Neural progenitor cell (in vitro differentiated cells): ENCODE data around the gene BBS10. TPM values are rescaled to one million over a fixed set of nuclear protein-coding genes. Genes with fewer than 3 reads are reported as not detected.

Source experiments
- DNase-seq: peaks from one replicate; pipeline ENCODE4 v3.0.0-alpha.2; 2016; ENCODE audit warnings: low spot score
- H2AFZ ChIP-seq: fragments of 200-600 bp; sonication (generic); replicated peaks from 2 replicates; pipeline ENCODE4 v1.6.1; 2016; ENCODE audit warnings: antibody characterized with exemption
- H3F3A ChIP-seq: fragments of 200-600 bp; sonication (generic); 2 replicates; pipeline ENCODE4 v1.6.1; 2016; ENCODE audit warnings: antibody characterized with exemption, low read depth
- H3K27ac ChIP-seq: fragments of 200-600 bp; sonication (generic); 2 replicates; pipeline ENCODE4 v1.5.1; 2016; ENCODE audit warnings: mild to moderate bottlenecking
- H3K27me3 ChIP-seq: fragments of 200-600 bp; sonication (generic); 2 replicates; pipeline ENCODE4 v1.6.1; 2016; ENCODE audit warnings: mild to moderate bottlenecking, moderate library complexity
- H3K36me3 ChIP-seq: fragments of 200-600 bp; sonication (generic); 2 replicates; pipeline ENCODE4 v1.5.1; 2016
- H3K4me1 ChIP-seq: fragments of 200-600 bp; sonication (generic); 2 replicates; pipeline ENCODE4 v1.6.1; 2016; ENCODE audit warnings: mixed run types
- H3K4me2 ChIP-seq: fragments of 200-600 bp; sonication (generic); 2 replicates; pipeline ENCODE4 v1.6.1; 2016
- H3K4me3 ChIP-seq: fragments of 200-600 bp; sonication (generic); 2 replicates; pipeline ENCODE4 v1.5.1; 2016
- H3K79me2 ChIP-seq: fragments of 200-600 bp; sonication (generic); 2 replicates; pipeline ENCODE4 v1.6.1; 2016; ENCODE audit warnings: low read depth
- H3K9ac ChIP-seq: fragments of 200-600 bp; sonication (generic); 2 replicates; pipeline ENCODE4 v1.6.1; 2016
- H3K9me3 ChIP-seq: fragments of 200-600 bp; sonication (generic); 2 replicates; pipeline ENCODE4 v1.5.1; 2016; ENCODE audit warnings: low read depth
- H4K20me1 ChIP-seq: fragments of 200-600 bp; sonication (generic); 2 replicates; pipeline ENCODE4 v1.6.1; 2016; ENCODE audit warnings: low read depth
- H3K27ac Mint-ChIP-seq: 3 replicates; pipeline ENCODE4 v1.8.0; 2021; ENCODE audit warnings: mixed read lengths
- H3K27me3 Mint-ChIP-seq: 2 replicates; pipeline ENCODE4 v1.8.0; 2022; ENCODE audit warnings: low read depth, mild to moderate bottlenecking, inconsistent platforms, moderate library complexity, mixed read lengths; ENCODE audit not compliant: insufficient read depth
- H3K36me3 Mint-ChIP-seq: 3 replicates; pipeline ENCODE4 v1.8.0; 2021; ENCODE audit warnings: mixed read lengths
- H3K4me1 Mint-ChIP-seq: 3 replicates; pipeline ENCODE4 v1.8.0; 2021; ENCODE audit warnings: mixed read lengths
- H3K4me3 Mint-ChIP-seq: 3 replicates; pipeline ENCODE4 v1.8.0; 2021; ENCODE audit warnings: mild to moderate bottlenecking, moderate library complexity, mixed read lengths
- H3K9me3 Mint-ChIP-seq: 3 replicates; pipeline ENCODE4 v1.8.0; 2020; ENCODE audit warnings: mixed read lengths
- EZH2 ChIP-seq: fragments of 200-600 bp; sonication (generic); IDR thresholded peaks from 2 replicates; pipeline ENCODE4 v1.6.1; 2017; ENCODE audit warnings: antibody characterized with exemption, mild to moderate bottlenecking, moderate library complexity
- EZH2phosphoT487 ChIP-seq: fragments of 200-600 bp; sonication (generic); IDR thresholded peaks from 2 replicates; pipeline ENCODE4 v1.6.1; 2017; ENCODE audit warnings: antibody characterized with exemption
- total RNA-seq: library from RNA; depleted of rRNA; stranded (reverse); fragments of >200 nt; gene quantifications from 2 replicates; pipeline ENCODE4 v1.2.3, GENCODE V29; 2015; ENCODE audit warnings: low replicate concordance
- TF ChIP-seq, protein P1 (sequence below): fragments of 200-600 bp; sonication (generic); IDR thresholded peaks from 2 replicates; pipeline ENCODE4 v1.5.1; 2017; ENCODE audit warnings: antibody characterized with exemption, mild to moderate bottlenecking

BBS10 gene
- total RNA-seq, 1 donor from 2014 or later, result 32.7 TPM

DNA sequence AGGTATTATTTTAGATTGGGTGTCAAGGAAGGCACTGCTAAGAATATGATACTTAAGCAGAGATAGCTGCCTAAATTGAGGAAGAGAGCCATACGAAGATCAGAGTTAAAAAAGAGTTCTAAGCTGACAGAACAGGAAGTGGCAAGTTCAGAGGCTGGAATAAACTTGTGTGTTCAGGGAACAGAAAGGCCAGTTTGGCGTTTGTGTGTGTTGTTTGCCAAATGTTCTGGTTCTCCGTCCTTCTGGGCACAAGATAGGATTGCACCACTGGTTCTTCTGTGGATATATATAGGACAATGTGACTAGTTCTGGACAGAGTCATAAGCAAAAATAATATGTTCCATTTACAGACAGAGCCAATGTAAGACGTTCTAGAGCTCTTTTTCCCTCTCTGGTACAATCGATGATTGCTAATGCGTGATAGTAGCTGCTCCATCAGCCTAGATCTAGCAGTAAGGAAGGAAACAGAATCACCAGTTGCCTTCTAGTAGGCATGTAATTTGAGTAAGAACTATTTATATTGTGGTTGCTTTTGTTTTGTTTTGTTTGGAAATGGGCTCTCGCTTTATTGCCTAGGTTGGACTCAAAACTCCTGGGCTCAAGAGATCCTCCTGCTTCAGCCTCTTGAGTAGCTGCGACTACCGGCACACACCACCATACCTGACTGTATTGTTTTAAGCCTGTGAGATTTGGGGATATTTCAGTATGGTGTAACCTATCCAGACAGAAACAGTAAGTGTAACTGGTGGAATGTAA lies 7.4 kb downstream of the BBS10 start:
- Histone ChIP-seq H4K20me1 (no peaks in the 10 kb centered on the region), H3K9me3 (no peaks in the 10 kb centered on the region), H3K4me1 (no peaks in the 10 kb centered on the region), H2AFZ (no peak overlapping the region), H3K4me2 (no peak overlapping the region), H3K9ac (no peak overlapping the region), H3K4me3 (no peak overlapping the region), H3F3A (no peaks in the 10 kb centered on the region), H3K36me3 (no peaks in the 10 kb centered on the region), H3K27ac (no peak overlapping the region), H3K79me2 (peaks cover 16% of the 10 kb centered on the region), H3K27me3 (no peaks in the 10 kb centered on the region)
- no peak for DNase-seq
- Mint-ChIP-seq H3K4me1 (no peaks in the 10 kb centered on the region), H3K27me3 (no peaks in the 10 kb centered on the region), H3K4me3 (no peak overlapping the region), H3K9me3 (no peaks in the 10 kb centered on the region), H3K36me3 (no peaks in the 10 kb centered on the region), H3K27ac (no peak overlapping the region)
- TF ChIP-seq EZH2phosphoT487 (no peak), EZH2 (no peak)
- TF ChIP-seq, protein P1, sequence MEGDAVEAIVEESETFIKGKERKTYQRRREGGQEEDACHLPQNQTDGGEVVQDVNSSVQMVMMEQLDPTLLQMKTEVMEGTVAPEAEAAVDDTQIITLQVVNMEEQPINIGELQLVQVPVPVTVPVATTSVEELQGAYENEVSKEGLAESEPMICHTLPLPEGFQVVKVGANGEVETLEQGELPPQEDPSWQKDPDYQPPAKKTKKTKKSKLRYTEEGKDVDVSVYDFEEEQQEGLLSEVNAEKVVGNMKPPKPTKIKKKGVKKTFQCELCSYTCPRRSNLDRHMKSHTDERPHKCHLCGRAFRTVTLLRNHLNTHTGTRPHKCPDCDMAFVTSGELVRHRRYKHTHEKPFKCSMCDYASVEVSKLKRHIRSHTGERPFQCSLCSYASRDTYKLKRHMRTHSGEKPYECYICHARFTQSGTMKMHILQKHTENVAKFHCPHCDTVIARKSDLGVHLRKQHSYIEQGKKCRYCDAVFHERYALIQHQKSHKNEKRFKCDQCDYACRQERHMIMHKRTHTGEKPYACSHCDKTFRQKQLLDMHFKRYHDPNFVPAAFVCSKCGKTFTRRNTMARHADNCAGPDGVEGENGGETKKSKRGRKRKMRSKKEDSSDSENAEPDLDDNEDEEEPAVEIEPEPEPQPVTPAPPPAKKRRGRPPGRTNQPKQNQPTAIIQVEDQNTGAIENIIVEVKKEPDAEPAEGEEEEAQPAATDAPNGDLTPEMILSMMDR, result no peak

- H3K4me1 Mint-ChIP-seq, result peaks cover 5% of the 10 kb centered on the region
- H3K4me3 ChIP-seq, result no peak overlapping the region
Measured at GRCh38 chr12:76337583-76337982, 10.6 kb downstream of the BBS10 start.

DNA sequence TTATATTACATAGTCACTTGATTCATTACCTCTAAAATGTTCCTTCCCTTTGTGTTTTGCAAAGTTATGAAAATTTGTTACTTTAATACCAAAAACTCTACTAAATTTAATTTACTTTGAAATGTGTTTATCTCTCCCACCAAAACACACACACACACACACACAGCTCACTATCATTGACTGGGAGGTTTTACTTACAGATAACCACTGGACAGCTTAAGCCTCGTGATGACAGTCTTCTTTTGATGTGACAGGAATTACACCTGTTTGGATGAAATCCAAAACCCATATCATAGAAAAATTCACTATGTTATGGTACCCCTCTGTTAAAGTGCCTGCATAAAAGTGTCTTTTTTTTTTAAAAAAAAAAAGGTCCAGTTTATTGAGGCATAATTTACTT lies 15.6 kb downstream of the BBS10 start:
- Histone ChIP-seq H3K79me2 (no peaks in the 10 kb centered on the region), H3K4me3 (no peak overlapping the region), H3K9ac (no peak overlapping the region), H3K36me3 (no peaks in the 10 kb centered on the region), H3K9me3 (no peaks in the 10 kb centered on the region), H3F3A (peaks cover 5% of the 10 kb centered on the region), H3K27ac (no peak overlapping the region), H3K4me2 (no peak overlapping the region), H2AFZ (no peak overlapping the region), H4K20me1 (no peaks in the 10 kb centered on the region), H3K27me3 (no peaks in the 10 kb centered on the region), H3K4me1 (peaks cover 8% of the 10 kb centered on the region)
- H3K4me1 Mint-ChIP-seq, result peaks cover 15% of the 10 kb centered on the region
- TF ChIP-seq EZH2 (no peak), EZH2phosphoT487 (no peak)
- TF ChIP-seq, protein P1, result no peak
- H3K9me3 Mint-ChIP-seq, result peaks cover 3% of the 10 kb centered on the region
- no peak overlapping the region for H3K27ac Mint-ChIP-seq
- no peak for DNase-seq
- no peak overlapping the region for H3K4me3 Mint-ChIP-seq
- peaks cover 6% of the 10 kb centered on the region for H3K27me3 Mint-ChIP-seq
- H3K36me3 Mint-ChIP-seq, result no peaks in the 10 kb centered on the region

More at GRCh38 chr12:76337583-76337982, 10.6 kb downstream of the BBS10 start:
- no peak overlapping the region for H3K27ac ChIP-seq
- no peak overlapping the region for H2AFZ ChIP-seq
- H3K4me1 ChIP-seq, result peaks cover 8% of the 10 kb centered on the region
- no peak overlapping the region for H3K9ac ChIP-seq
- H3K4me2 ChIP-seq, result no peak overlapping the region
- Mint-ChIP-seq H3K9me3 (no peaks in the 10 kb centered on the region), H3K27ac (no peak overlapping the region), H3K4me3 (no peak overlapping the region), H3K27me3 (peaks cover 2% of the 10 kb centered on the region), H3K36me3 (no peaks in the 10 kb centered on the region)
- no peaks in the 10 kb centered on the region for H3K36me3 ChIP-seq
- H4K20me1 ChIP-seq, result no peaks in the 10 kb centered on the region
- DNase-seq, result no peak
- no peaks in the 10 kb centered on the region for H3K9me3 ChIP-seq
- H3K79me2 ChIP-seq, result no peaks in the 10 kb centered on the region
- peaks cover 5% of the 10 kb centered on the region for H3F3A ChIP-seq
- no peaks in the 10 kb centered on the region for H3K27me3 ChIP-seq
- no peak for TF ChIP-seq EZH2
- TF ChIP-seq EZH2phosphoT487, result no peak
- TF ChIP-seq, protein P1, result no peak
